Right cardiac atrium (tissue), 5 donors: ENCODE results near the gene IWS1. TPM values are rescaled to one million over a fixed set of nuclear protein-coding genes. Genes with fewer than 3 reads are reported as not detected.

Source experiments
- ATAC-seq, 2 donors: fragments of 200-7000 bp; cut with Tn5 transposase; one replicate each; pipeline versions ENCODE4 v1.8.0 to v1.9.1; 2020; ENCODE audit warnings: moderate library complexity in 2 of 2, mild to moderate bottlenecking in 1 of 2
- DNase-seq, 3 donors: peaks; one replicate each; pipeline ENCODE4 v3.0.0-alpha.2; 2020
- H3K27ac ChIP-seq: one replicate; pipeline ENCODE4 v1.5.1; 2013; ENCODE audit warnings: mild to moderate bottlenecking, low read length, control low read depth, moderate library complexity
- H3K27me3 ChIP-seq: one replicate; pipeline ENCODE4 v1.6.1; 2013; ENCODE audit not compliant: control insufficient read depth, insufficient read depth
- H3K4me1 ChIP-seq: one replicate; pipeline ENCODE4 v1.6.1; 2013; ENCODE audit warnings: low read length; ENCODE audit not compliant: control insufficient read depth, insufficient read depth
- H3K4me3 ChIP-seq: one replicate; pipeline ENCODE4 v1.5.1; 2013; ENCODE audit warnings: low read length, control low read depth
- H3K9me3 ChIP-seq: one replicate; pipeline ENCODE4 v1.6.1; 2013; ENCODE audit warnings: low read length; ENCODE audit not compliant: control insufficient read depth
- WGBS: extraction: QIAGEN DNeasy Blood & Tissue Kit; methylation state at CpG from one replicate; pipeline ENCODE4 v1.1.7; 2013; 5-methylcytosine and 5-hydroxymethylcytosine counted together
- intact Hi-C, 4 donors: fragments of 100-400 bp; cut with DNase I; formaldehyde crosslinking; loops; one replicate each; pipeline versions ENCODE4 v1.11.0 to v1.14.0; 2022 to 2023
- polyA plus RNA-seq: library from polyadenylated mRNA; stranded (reverse); fragments of 200-250 nt; gene quantifications from one replicate; pipeline ENCODE4 v1.2.3, GENCODE V29; 2013
- total RNA-seq, 4 donors: library from RNA; stranded (reverse); fragmentation: NEBNext Ultra II Directional; extraction: Animal tissue kit (Norgen Biotek cat#: 25700); gene quantifications; one replicate each; pipeline ENCODE4 v1.2.1, GENCODE V29; 2021
- donor health status: healthy with polysubstance abuse.
- donor health status: DM: no; HTN: yes; CAD: no.
- donor health status: DM: no; HTN: no; CAD: no.
- donor health status: DM: no; HTN: yes; CAD: no; lungs with severe emphysema.
- donor health status: DM: yes; HTN: yes; CAD: no.

The IWS1 gene
- total and polyA plus RNA-seq, 5 donors, result 51.5 to 64.4 (median 54.9) TPM

- Histone ChIP-seq H3K27me3 (no peaks in the 10 kb centered on the region), H3K4me1 (no peaks in the 10 kb centered on the region), H3K4me3 (no peak overlapping the region), H3K9me3 (no peaks in the 10 kb centered on the region), H3K27ac (no peak overlapping the region)
- no peak for ATAC-seq
- intact Hi-C loops, result loop anchor here in 1 of 4 donors (10.0 kb wide), 1 partner anchor 145 kb away; no protein-coding TSS in a partner anchor
- WGBS, result over 99% methylated on average over 2 of the region's 2 CpGs
- no peak for DNase-seq
These were observed 56.3 kb downstream of the IWS1 start for GRCh38 chr2:127469974-127470373.

- ATAC-seq, result no peak
- 84% methylated on average over 8 of the region's 8 CpGs for WGBS
- H3K4me3 ChIP-seq, result no peak overlapping the region
- H3K9me3 ChIP-seq, result no peaks in the 10 kb centered on the region
- no peak overlapping the region for H3K27ac ChIP-seq
- H3K27me3 ChIP-seq, result no peaks in the 10 kb centered on the region
- no peak for DNase-seq
- H3K4me1 ChIP-seq, result no peaks in the 10 kb centered on the region
- intact Hi-C loops, result no loop called here
These were observed 57.2 kb downstream of the IWS1 start for GRCh38 chr2:127469051-127469450.

- Histone ChIP-seq H3K9me3 (no peaks in the 10 kb centered on the region), H3K4me1 (no peaks in the 10 kb centered on the region), H3K27ac (no peak overlapping the region), H3K27me3 (no peaks in the 10 kb centered on the region), H3K4me3 (no peak overlapping the region)
- no peak for DNase-seq
- ATAC-seq, result no peak
- 69% methylated on average over 4 of the region's 4 CpGs for WGBS
- intact Hi-C loops, result no loop called here
These were observed 61.0 kb downstream of the IWS1 start for GRCh38 chr2:127465258-127465657.

- 95% methylated on average over 7 of the region's 7 CpGs for WGBS
- ATAC-seq, result no peak
- H3K27ac ChIP-seq, result no peak overlapping the region
- no peak overlapping the region for H3K4me3 ChIP-seq
- intact Hi-C loops, result no loop called here
- H3K9me3 ChIP-seq, result no peaks in the 10 kb centered on the region
- H3K4me1 ChIP-seq, result no peaks in the 10 kb centered on the region
- H3K27me3 ChIP-seq, result no peaks in the 10 kb centered on the region
- DNase-seq, result no peak
These were observed 61.6 kb downstream of the IWS1 start for GRCh38 chr2:127464470-127465257.

- WGBS, result 75% methylated on average over 19 of the region's 19 CpGs
- Histone ChIP-seq H3K27me3 (no peaks in the 10 kb centered on the region), H3K27ac (no peak overlapping the region), H3K9me3 (no peaks in the 10 kb centered on the region), H3K4me3 (no peak overlapping the region), H3K4me1 (no peaks in the 10 kb centered on the region)
- DNase-seq, result no peak
- intact Hi-C loops, result no loop called here
- peak; percentile 33 to 46 for ATAC-seq
These were observed 62.9 kb downstream of the IWS1 start for GRCh38 chr2:127463155-127463991.

GRCh38 chr2:127462461-127462860 lies 63.8 kb downstream of the IWS1 start:
- no peak for ATAC-seq
- intact Hi-C loops, result no loop called here
- Histone ChIP-seq H3K9me3 (no peaks in the 10 kb centered on the region), H3K4me1 (no peaks in the 10 kb centered on the region), H3K27ac (no peak overlapping the region), H3K4me3 (no peak overlapping the region), H3K27me3 (no peaks in the 10 kb centered on the region)
- DNase-seq, result no peak
- 62% methylated on average over 3 of the region's 3 CpGs for WGBS

- H3K4me3 ChIP-seq, result no peak overlapping the region
- no peak overlapping the region for H3K27ac ChIP-seq
- intact Hi-C loops, result no loop called here
- H3K9me3 ChIP-seq, result no peaks in the 10 kb centered on the region
- WGBS, result 96% methylated on average over 12 of the region's 12 CpGs
- no peaks in the 10 kb centered on the region for H3K27me3 ChIP-seq
- H3K4me1 ChIP-seq, result no peaks in the 10 kb centered on the region
- DNase-seq (no peak), ATAC-seq (no peak)
These were observed 69.3 kb downstream of the IWS1 start for GRCh38 chr2:127456960-127457359.

GRCh38 chr2:127455566-127456493 lies 70.5 kb downstream of the IWS1 start:
- H3K4me1 ChIP-seq, result no peaks in the 10 kb centered on the region
- H3K27me3 ChIP-seq, result no peaks in the 10 kb centered on the region
- no peak overlapping the region for H3K27ac ChIP-seq
- intact Hi-C loops, result no loop called here
- DNase-seq, result no peak
- no peak for ATAC-seq
- H3K4me3 ChIP-seq, result no peak overlapping the region
- 83% methylated on average over 13 of the region's 13 CpGs for WGBS
- H3K9me3 ChIP-seq, result no peaks in the 10 kb centered on the region

GRCh38 chr2:127454595-127455565 lies 71.4 kb downstream of the IWS1 start:
- DNase-seq (no peak), ATAC-seq (peak in 1 of 2 donors; percentile 48)
- WGBS, result 92% methylated on average over 19 of the region's 19 CpGs
- intact Hi-C loops, result no loop called here
- H3K4me3 ChIP-seq, result no peak overlapping the region
- H3K9me3 ChIP-seq, result no peaks in the 10 kb centered on the region
- no peak overlapping the region for H3K27ac ChIP-seq
- H3K4me1 ChIP-seq, result no peaks in the 10 kb centered on the region
- H3K27me3 ChIP-seq, result no peaks in the 10 kb centered on the region
